PFSK-1 (cell line): Measurements from ENCODE around the gene SYT10.

Source experiments
- FOXP2 ChIP-seq: optimal IDR thresholded peaks from 2 replicates; pipeline ENCODE3; 2011; ENCODE audit warnings: borderline replicate concordance, control low read depth, inconsistent platforms; ENCODE audit not compliant: insufficient read depth; ENCODE audit errors: extremely low read length, extremely low read depth
- POLR2AphosphoS5 ChIP-seq: IDR thresholded peaks from 2 replicates; pipeline ENCODE4 v1.6.1; 2012; ENCODE audit warnings: low read depth, mild to moderate bottlenecking, control low read depth, low read length, moderate library complexity
- REST ChIP-seq, 2 experiments: IDR thresholded peaks; 2 replicates each; pipeline versions ENCODE4 v1.6.1 to v1.8.0; 2011 to 2012; ENCODE audit warnings: low read depth in 2 of 2, low read length in 2 of 2, control low read depth in 1 of 2, inconsistent platforms in 1 of 2, mild to moderate bottlenecking in 1 of 2, moderate library complexity in 1 of 2; ENCODE audit not compliant: insufficient read depth in 1 of 2
- SIN3A ChIP-seq: IDR thresholded peaks from 2 replicates; pipeline ENCODE4 v1.6.1; 2012; ENCODE audit warnings: mild to moderate bottlenecking, low read length, moderate library complexity, borderline replicate concordance; ENCODE audit not compliant: insufficient read depth
- TAF1 ChIP-seq: IDR thresholded peaks from 2 replicates; pipeline ENCODE4 v1.6.1; 2012; ENCODE audit warnings: low read length, control low read depth, borderline replicate concordance; ENCODE audit not compliant: insufficient read depth

The SYT10 gene

DNA sequence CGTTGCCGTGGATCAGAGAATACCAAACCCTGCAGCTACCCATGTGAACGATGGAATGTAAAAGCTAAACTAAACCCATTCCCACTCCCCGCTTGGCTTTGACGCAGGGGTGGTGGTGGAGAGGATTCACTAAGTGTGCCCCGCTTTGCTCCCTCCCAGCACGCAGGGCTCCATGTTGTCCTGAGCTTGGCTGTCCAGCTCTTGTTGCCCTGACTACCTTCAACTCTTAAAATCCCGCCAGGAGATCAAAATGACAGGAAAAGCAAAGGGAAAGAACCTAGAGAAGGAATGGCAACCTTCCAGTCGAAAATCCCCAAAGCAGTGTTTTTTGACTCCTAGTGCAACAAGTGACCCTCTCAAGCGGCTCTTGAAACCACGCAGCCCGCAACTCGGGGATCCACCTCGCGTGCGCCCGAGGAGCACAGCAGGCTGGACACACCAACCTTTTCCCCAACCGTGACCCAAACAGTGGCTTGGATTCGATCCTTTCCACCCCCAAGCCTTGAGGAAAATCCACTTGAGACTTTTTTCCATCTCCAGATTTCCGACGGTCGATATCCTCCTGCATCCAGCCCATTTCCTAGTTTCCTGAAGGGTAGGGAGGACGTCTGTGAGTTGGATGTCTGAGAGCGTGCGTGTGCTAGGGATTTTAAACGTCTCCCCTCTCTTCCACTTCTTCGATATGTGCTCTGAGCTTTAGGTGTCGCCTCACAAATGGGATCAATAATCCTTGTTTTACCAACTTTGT, 1.4 kb downstream of the SYT10 start:
- TF ChIP-seq TAF1 (no peak), REST (IDR thresholded peaks at IDR 0.05; ENCODE audit: insufficient read depth in 1 of 2, low read depth in 2 of 2, low read length in 2 of 2) (no peak), SIN3A (no peak), POLR2AphosphoS5 (no peak)

DNA sequence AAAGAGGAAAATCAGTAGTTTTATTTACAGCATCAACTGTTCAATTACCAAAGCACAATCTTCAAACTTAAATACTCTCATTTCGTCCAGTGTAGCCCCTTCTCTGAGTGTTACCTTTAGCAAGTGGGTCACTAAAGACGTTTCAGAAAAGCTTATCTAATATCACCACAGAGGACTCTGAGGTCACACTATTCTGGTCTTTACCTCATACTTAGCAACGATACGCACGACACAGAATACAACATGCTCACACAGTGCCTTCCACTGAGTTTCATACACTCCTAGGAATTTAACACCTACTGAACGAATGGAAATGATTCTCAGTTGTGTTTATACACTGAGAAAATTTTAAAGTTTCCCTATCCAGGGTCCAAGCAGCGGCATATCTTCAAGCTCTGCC, 2.0 kb downstream of the SYT10 start:
- TF ChIP-seq TAF1, result no peak
- no peak for TF ChIP-seq POLR2AphosphoS5
- no peak for TF ChIP-seq SIN3A
- no peak for TF ChIP-seq FOXP2
- no peak for TF ChIP-seq REST (IDR thresholded peaks at IDR 0.05; ENCODE audit: insufficient read depth in 1 of 2, low read depth in 2 of 2, low read length in 2 of 2)

GRCh38 chr12:33432992-33433391, 6.6 kb downstream of the SYT10 start:
- TF ChIP-seq SIN3A (no peak), FOXP2 (no peak)

- TF ChIP-seq SIN3A, result no peak
- TF ChIP-seq TAF1, result no peak
- no peak for TF ChIP-seq FOXP2
- TF ChIP-seq REST (IDR thresholded peaks at IDR 0.05; ENCODE audit: insufficient read depth in 1 of 2, low read depth in 2 of 2, low read length in 2 of 2), result no peak
- no peak for TF ChIP-seq POLR2AphosphoS5
These were observed 8.0 kb downstream of the SYT10 start for GRCh38 chr12:33431648-33432047.

GRCh38 chr12:33429468-33429867, 10.2 kb downstream of the SYT10 start:
- TF ChIP-seq POLR2AphosphoS5, result no peak
- no peak for TF ChIP-seq TAF1
- TF ChIP-seq REST (IDR thresholded peaks at IDR 0.05; ENCODE audit: insufficient read depth in 1 of 2, low read depth in 2 of 2, low read length in 2 of 2), result no peak
- TF ChIP-seq FOXP2, result no peak
- no peak for TF ChIP-seq SIN3A
